Prostate gland (tissue), 2 donors: ENCODE measurements around the gene FRMD1. TPM values are rescaled to one million over a fixed set of nuclear protein-coding genes. Genes with fewer than 3 reads are reported as not detected.

Experiments used
- DNase-seq: peaks from one replicate; pipeline ENCODE4 v3.0.0-alpha.2; 2019; ENCODE audit warnings: low spot score
- H3K27ac ChIP-seq, 2 donors: fragments of 200-600 bp; sonication (generic); 2 replicates each; pipeline ENCODE4 v1.5.1; 2017 to 2019
- H3K27me3 ChIP-seq: fragments of 200-600 bp; sonication (generic); replicated peaks from 2 replicates; pipeline ENCODE4 v1.5.1; 2019; ENCODE audit not compliant: insufficient read depth
- H3K36me3 ChIP-seq, 2 donors: fragments of 200-600 bp; sonication (generic); 1 replicate in 1 of 2; 2 replicates in 1 of 2; pipeline versions ENCODE4 v1.5.1 to v1.8.1; 2017 to 2019
- H3K4me1 ChIP-seq: fragments of 200-600 bp; sonication (generic); replicated peaks from 2 replicates; pipeline ENCODE4 v1.5.1; 2019
- H3K4me3 ChIP-seq, 2 donors: fragments of 200-600 bp; sonication (generic); 2 replicates each; pipeline ENCODE4 v1.5.1; 2017 to 2019
- H3K9me3 ChIP-seq: fragments of 200-600 bp; sonication (generic); 2 replicates; pipeline ENCODE4 v1.5.1; 2017
- POLR2A ChIP-seq: fragments of 450-650 bp; IDR thresholded peaks from one replicate; pipeline ENCODE4 v1.6.1; 2016; ENCODE audit warnings: antibody characterized with exemption, mild to moderate bottlenecking
- POLR2AphosphoS5 ChIP-seq: sonication (generic); formaldehyde crosslinking; IDR thresholded peaks from one replicate; pipeline ENCODE4 v1.6.1; 2017; ENCODE audit warnings: antibody characterized with exemption
- WGBS: methylation state at CpG from one replicate; pipeline ENCODE4 v1.1.5; 2018; 5-methylcytosine and 5-hydroxymethylcytosine counted together
- intact Hi-C: fragments of 100-400 bp; cut with DNase I; formaldehyde crosslinking; loops from one replicate; pipeline ENCODE4 v1.14.2; 2022
- total RNA-seq, 2 donors: library from RNA; depleted of rRNA; stranded (reverse); fragments of >200 nt; gene quantifications; one replicate each; pipeline ENCODE4 v1.1.0, GENCODE V29; 2016
- TF ChIP-seq, protein P1 (sequence below), 4 experiments: fragments of 200-600 bp in 2 of 4; fragments of 450-650 bp in 2 of 4; sonication (generic) in 2 of 4; IDR thresholded peaks; 1 replicate in 3 of 4; 2 replicates in 1 of 4; pipeline ENCODE4 v1.5.1; 2016 to 2019; ENCODE audit warnings: antibody characterized with exemption in 4 of 4, mild to moderate bottlenecking in 2 of 4, moderate library complexity in 2 of 4

Gene FRMD1
- total RNA-seq, 2 donors from 2014 or later, result 0.18 to 2.2 TPM

DNA sequence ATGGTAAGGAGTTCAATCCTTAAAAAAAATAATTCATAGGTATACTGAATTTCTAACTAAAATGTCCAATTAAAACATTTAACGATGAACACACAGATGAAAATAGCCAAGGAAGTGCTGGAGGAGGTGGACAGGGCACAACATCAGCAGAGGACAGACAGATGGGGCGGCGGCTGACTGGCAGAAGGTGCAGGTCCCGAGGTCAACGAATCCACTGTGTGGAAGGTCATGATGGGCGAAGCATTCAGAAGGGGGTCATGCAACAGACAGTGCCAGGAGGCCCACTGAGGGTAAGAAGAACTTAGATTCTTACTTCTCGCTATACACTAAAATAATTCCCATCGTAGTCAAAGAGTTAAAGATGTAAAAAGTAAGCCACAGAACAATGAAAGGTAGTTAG is 34.2 kb upstream of the FRMD1 start:
- 88% methylated on average over 8 of the region's 8 CpGs for WGBS
- Histone ChIP-seq H3K27me3 (no peaks in the 10 kb centered on the region), H3K36me3 (no peaks in the 10 kb centered on the region), H3K4me1 (no peaks in the 10 kb centered on the region), H3K4me3 (no peak overlapping the region), H3K27ac (no peak overlapping the region), H3K9me3 (no peaks in the 10 kb centered on the region)
- DNase-seq, result no peak
- intact Hi-C loops, result no loop called here
- TF ChIP-seq POLR2A (no peak), POLR2AphosphoS5 (no peak)
- TF ChIP-seq, protein P1, sequence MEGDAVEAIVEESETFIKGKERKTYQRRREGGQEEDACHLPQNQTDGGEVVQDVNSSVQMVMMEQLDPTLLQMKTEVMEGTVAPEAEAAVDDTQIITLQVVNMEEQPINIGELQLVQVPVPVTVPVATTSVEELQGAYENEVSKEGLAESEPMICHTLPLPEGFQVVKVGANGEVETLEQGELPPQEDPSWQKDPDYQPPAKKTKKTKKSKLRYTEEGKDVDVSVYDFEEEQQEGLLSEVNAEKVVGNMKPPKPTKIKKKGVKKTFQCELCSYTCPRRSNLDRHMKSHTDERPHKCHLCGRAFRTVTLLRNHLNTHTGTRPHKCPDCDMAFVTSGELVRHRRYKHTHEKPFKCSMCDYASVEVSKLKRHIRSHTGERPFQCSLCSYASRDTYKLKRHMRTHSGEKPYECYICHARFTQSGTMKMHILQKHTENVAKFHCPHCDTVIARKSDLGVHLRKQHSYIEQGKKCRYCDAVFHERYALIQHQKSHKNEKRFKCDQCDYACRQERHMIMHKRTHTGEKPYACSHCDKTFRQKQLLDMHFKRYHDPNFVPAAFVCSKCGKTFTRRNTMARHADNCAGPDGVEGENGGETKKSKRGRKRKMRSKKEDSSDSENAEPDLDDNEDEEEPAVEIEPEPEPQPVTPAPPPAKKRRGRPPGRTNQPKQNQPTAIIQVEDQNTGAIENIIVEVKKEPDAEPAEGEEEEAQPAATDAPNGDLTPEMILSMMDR (IDR thresholded peaks at IDR 0.05), result no peak

DNA sequence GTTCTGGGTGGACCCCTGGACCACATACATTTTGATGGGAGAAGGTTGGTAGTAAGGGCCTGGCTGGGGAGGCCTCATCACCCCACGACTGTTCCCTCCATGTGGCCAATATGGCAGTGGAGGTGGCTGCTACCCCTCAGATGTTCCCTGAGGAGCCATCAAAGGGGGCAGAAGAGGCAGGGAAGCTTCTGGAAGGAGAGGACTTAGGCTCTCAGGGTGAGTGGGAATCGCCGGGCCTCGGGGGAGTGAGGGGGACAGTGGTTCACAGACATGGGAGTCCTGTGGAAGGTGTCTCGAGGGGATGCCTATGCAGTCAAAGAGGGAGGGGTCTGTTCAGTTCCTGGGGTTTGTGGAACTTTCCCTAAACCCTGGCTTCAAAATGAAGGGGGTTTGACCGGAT is 32.9 kb upstream of the FRMD1 start:
- TF ChIP-seq POLR2AphosphoS5 (no peak), POLR2A (no peak)
- TF ChIP-seq, protein P1 (IDR thresholded peaks at IDR 0.05), result no peak
- intact Hi-C loops, result no loop called here
- Histone ChIP-seq H3K36me3 (no peaks in the 10 kb centered on the region), H3K27me3 (no peaks in the 10 kb centered on the region), H3K4me3 (no peak overlapping the region), H3K4me1 (no peaks in the 10 kb centered on the region), H3K9me3 (no peaks in the 10 kb centered on the region), H3K27ac (no peak overlapping the region)
- DNase-seq, result no peak
- WGBS, result 93% methylated on average over 6 of the region's 6 CpGs

GRCh38 chr6:168110437-168110836 is 31.4 kb upstream of the FRMD1 start:
- DNase-seq, result no peak
- WGBS, result 74% methylated on average over 3 of the region's 3 CpGs
- no peak for TF ChIP-seq POLR2A
- no peaks in the 10 kb centered on the region for H3K27me3 ChIP-seq
- H3K4me1 ChIP-seq, result no peaks in the 10 kb centered on the region
- H3K27ac ChIP-seq, result no peak overlapping the region
- H3K36me3 ChIP-seq, result no peaks in the 10 kb centered on the region
- no peak overlapping the region for H3K4me3 ChIP-seq
- intact Hi-C loops, result no loop called here
- no peaks in the 10 kb centered on the region for H3K9me3 ChIP-seq

- no peaks in the 10 kb centered on the region for H3K36me3 ChIP-seq
- no peak overlapping the region for H3K27ac ChIP-seq
- WGBS, result 93% methylated on average over 12 of the region's 12 CpGs
- DNase-seq, result no peak
- no peak overlapping the region for H3K4me3 ChIP-seq
- TF ChIP-seq, protein P1 (IDR thresholded peaks at IDR 0.05), result no peak
- TF ChIP-seq POLR2A (no peak), POLR2AphosphoS5 (no peak)
- no peaks in the 10 kb centered on the region for H3K4me1 ChIP-seq
- intact Hi-C loops, result no loop called here
- no peaks in the 10 kb centered on the region for H3K27me3 ChIP-seq
- H3K9me3 ChIP-seq, result no peaks in the 10 kb centered on the region
These were observed 30.2 kb upstream of the FRMD1 start for GRCh38 chr6:168109171-168109570.

- H3K4me1 ChIP-seq, result no peaks in the 10 kb centered on the region
- no peaks in the 10 kb centered on the region for H3K36me3 ChIP-seq
- no peaks in the 10 kb centered on the region for H3K27me3 ChIP-seq
- intact Hi-C loops, result no loop called here
- no peak overlapping the region for H3K27ac ChIP-seq
- TF ChIP-seq POLR2A, result no peak
- no peak for TF ChIP-seq POLR2AphosphoS5
- TF ChIP-seq, protein P1 (IDR thresholded peaks at IDR 0.05), result no peak
- H3K9me3 ChIP-seq, result no peaks in the 10 kb centered on the region
- 82% methylated on average over 8 of the region's 8 CpGs for WGBS
- no peak for DNase-seq
- no peak overlapping the region for H3K4me3 ChIP-seq
These were observed 28.4 kb upstream of the FRMD1 start for GRCh38 chr6:168107191-168107983.
